IPS-20b (cell line): ENCODE results near the gene CD70.
"Not testable (repeated sequence)": the region's sequence is repeated elsewhere in the genome, so short reads cannot be mapped to it uniquely, and the experiment has no call there.

ENCODE experiments used
- H3K27ac ChIP-seq: one replicate; pipeline ENCODE4 v1.5.1; 2013; ENCODE audit warnings: low read length
- H3K27me3 ChIP-seq: 2 replicates; pipeline ENCODE4 v1.6.1; 2013; ENCODE audit warnings: mild to moderate bottlenecking, low read length, inconsistent platforms; ENCODE audit not compliant: insufficient read depth
- H3K36me3 ChIP-seq: 2 replicates; pipeline ENCODE4 v1.6.1; 2013; ENCODE audit warnings: low read depth, mild to moderate bottlenecking, inconsistent platforms, low read length, moderate library complexity; ENCODE audit not compliant: insufficient read depth
- H3K4me1 ChIP-seq: 2 replicates; pipeline ENCODE4 v1.6.1; 2013; ENCODE audit warnings: mild to moderate bottlenecking, control low read depth, inconsistent platforms, low read length, moderate library complexity; ENCODE audit not compliant: insufficient read depth
- H3K4me3 ChIP-seq: 2 replicates; pipeline ENCODE4 v1.5.1; 2013; ENCODE audit warnings: mild to moderate bottlenecking, low read length, inconsistent platforms
- H3K9ac ChIP-seq: 2 replicates; pipeline ENCODE4 v1.6.1; 2013; ENCODE audit warnings: low read depth, mild to moderate bottlenecking, inconsistent platforms, low read length, moderate library complexity
- H3K9me3 ChIP-seq: 2 replicates; pipeline ENCODE4 v1.6.1; 2013; ENCODE audit warnings: mild to moderate bottlenecking, low read depth, low read length, inconsistent platforms; ENCODE audit not compliant: insufficient read depth

The CD70 gene

GRCh38 chr19:6608940-6609339 lies 18.0 kb upstream of the CD70 start:
- no peaks in the 10 kb centered on the region for H3K9me3 ChIP-seq
- H3K27ac ChIP-seq = no peak overlapping the region
- H3K9ac ChIP-seq = no peak overlapping the region
- no peak overlapping the region for H3K4me3 ChIP-seq
- no peaks in the 10 kb centered on the region for H3K4me1 ChIP-seq
- H3K36me3 ChIP-seq = no peaks in the 10 kb centered on the region
- no peaks in the 10 kb centered on the region for H3K27me3 ChIP-seq

DNA sequence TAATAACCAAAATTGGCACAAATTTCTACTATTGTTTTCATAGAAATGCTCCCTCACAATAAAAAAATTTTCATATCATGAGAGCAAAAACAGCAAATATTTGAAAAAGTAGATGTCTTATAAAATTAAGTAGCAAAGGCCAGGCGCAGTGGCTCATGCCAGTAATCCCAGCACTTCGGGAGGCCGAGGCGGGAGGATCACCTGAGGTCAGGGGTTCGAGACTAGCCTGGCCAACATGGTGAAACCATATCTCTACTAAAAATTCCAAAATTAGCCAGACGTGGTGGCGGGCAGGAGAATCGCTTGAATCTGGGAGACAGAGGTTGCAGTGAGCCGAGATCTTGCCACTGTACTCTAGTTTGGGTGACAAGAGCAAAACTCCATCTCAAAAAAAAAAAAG lies 17.2 kb upstream of the CD70 start:
- H3K9ac ChIP-seq, H3K27ac ChIP-seq, H3K4me1 ChIP-seq, H3K27me3 ChIP-seq, H3K9me3 ChIP-seq, H3K36me3 ChIP-seq, H3K4me3 ChIP-seq: not testable (repeated sequence)

- not testable (repeated sequence) for H3K36me3 ChIP-seq, H3K4me3 ChIP-seq, H3K27me3 ChIP-seq, H3K9me3 ChIP-seq, H3K27ac ChIP-seq, H3K4me1 ChIP-seq, H3K9ac ChIP-seq
Observed at GRCh38 chr19:6606276-6607070, 15.5 kb upstream of the CD70 start.

- Histone ChIP-seq H3K9me3 (no peaks in the 10 kb centered on the region), H3K4me3 (no peak overlapping the region), H3K27me3 (no peaks in the 10 kb centered on the region), H3K4me1 (no peaks in the 10 kb centered on the region), H3K27ac (no peak overlapping the region), H3K9ac (no peak overlapping the region), H3K36me3 (no peaks in the 10 kb centered on the region)
Observed at GRCh38 chr19:6604906-6605305, 14.0 kb upstream of the CD70 start.

- no peaks in the 10 kb centered on the region for H3K9me3 ChIP-seq
- no peaks in the 10 kb centered on the region; the same call in 1 of the 2 replicates for H3K27me3 ChIP-seq
- no peak overlapping the region for H3K9ac ChIP-seq
- H3K4me1 ChIP-seq = no peaks in the 10 kb centered on the region
- H3K4me3 ChIP-seq = no peak overlapping the region
- H3K27ac ChIP-seq = no peak overlapping the region
- H3K36me3 ChIP-seq = no peaks in the 10 kb centered on the region
Observed at GRCh38 chr19:6602729-6603114, 11.8 kb upstream of the CD70 start.

- H3K4me3 ChIP-seq, H3K4me1 ChIP-seq, H3K27ac ChIP-seq, H3K9ac ChIP-seq, H3K36me3 ChIP-seq, H3K9me3 ChIP-seq, H3K27me3 ChIP-seq: not testable (repeated sequence)
Observed at GRCh38 chr19:6601537-6602052, 10.6 kb upstream of the CD70 start.

GRCh38 chr19:6600951-6601536 lies 10.1 kb upstream of the CD70 start:
- H3K4me1 ChIP-seq, H3K27me3 ChIP-seq, H3K27ac ChIP-seq, H3K9ac ChIP-seq, H3K4me3 ChIP-seq, H3K9me3 ChIP-seq, H3K36me3 ChIP-seq: not testable (repeated sequence)

DNA sequence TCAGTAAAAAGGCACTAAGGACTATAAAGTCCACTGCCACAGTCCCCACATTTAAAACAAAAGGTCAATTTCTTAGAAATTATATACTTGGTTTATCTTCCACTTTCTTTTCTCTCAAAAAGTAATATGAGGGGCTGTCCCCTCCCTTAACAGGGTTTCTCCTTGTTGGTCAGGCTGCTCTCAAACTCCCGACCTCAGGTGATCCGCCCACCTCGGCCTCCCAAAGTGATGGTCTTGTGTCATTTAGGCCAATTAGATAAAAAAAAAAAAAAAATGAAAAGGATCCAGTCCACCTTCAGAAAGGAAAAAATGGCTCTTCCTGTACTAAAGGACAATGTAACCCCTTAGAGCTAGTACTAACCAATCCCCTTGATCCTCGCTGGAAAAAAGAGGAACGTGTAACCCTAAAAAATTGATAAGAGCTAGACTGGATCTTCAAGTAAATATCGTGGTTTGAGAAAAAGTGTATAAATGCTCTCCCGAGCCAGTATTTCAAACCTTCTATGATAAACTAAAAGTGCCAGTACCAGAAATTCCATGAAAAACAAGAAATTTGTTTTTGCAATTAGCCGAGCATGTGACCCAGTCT lies 9.0 kb upstream of the CD70 start:
- Histone ChIP-seq H3K4me1 (no peaks in the 10 kb centered on the region), H3K36me3 (no peaks in the 10 kb centered on the region), H3K9me3 (no peaks in the 10 kb centered on the region), H3K27ac (no peak overlapping the region), H3K27me3 (no peaks in the 10 kb centered on the region; the same call in 1 of the 2 replicates), H3K9ac (no peak overlapping the region), H3K4me3 (no peak overlapping the region)

DNA sequence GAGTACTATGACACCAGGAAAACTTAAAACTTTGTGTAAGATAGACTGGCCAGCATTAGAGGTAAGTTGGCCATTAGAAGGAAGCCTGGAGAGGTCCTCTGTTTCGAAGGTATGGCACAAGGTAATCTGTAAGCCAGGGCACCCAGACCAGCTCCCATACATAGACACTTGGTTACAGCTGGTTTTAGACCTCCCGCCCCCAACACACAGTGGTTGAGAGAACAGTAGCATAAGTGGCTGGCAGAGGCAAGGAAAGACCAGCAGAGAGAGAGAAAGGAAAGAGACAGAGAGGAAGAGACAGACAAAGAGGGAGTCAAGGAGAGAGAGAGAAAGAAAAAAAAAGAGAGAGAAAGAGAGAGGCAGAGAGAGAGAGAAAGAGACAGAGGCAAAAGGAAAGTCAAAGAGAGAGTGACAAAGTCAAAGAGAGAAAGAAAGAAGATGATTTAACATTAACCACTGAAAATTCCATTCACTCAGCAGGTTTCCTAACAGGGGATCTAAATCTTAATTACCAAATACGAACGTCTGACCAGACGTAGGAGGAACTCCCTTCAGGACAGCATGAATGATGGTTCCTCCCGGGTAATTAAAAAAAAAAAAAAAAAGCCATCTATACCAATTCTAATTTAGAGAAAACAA lies 7.4 kb upstream of the CD70 start:
- H3K9ac ChIP-seq, H3K9me3 ChIP-seq, H3K4me3 ChIP-seq, H3K27me3 ChIP-seq, H3K27ac ChIP-seq, H3K36me3 ChIP-seq, H3K4me1 ChIP-seq: not testable (repeated sequence)

- H3K27ac ChIP-seq, H3K9ac ChIP-seq, H3K36me3 ChIP-seq, H3K9me3 ChIP-seq, H3K4me1 ChIP-seq, H3K4me3 ChIP-seq: not testable (repeated sequence)
- peaks cover 12% of the 10 kb centered on the region for H3K27me3 ChIP-seq
Observed at GRCh38 chr19:6597471-6598253, 6.7 kb upstream of the CD70 start.

- Histone ChIP-seq H3K9me3 (no peaks in the 10 kb centered on the region), H3K9ac (no peak overlapping the region), H3K27ac (no peak overlapping the region)
Observed at GRCh38 chr19:6596621-6597020, 5.7 kb upstream of the CD70 start.

More at GRCh38 chr19:6596621-6597020, 5.7 kb upstream of the CD70 start:
- no peaks in the 10 kb centered on the region for H3K36me3 ChIP-seq
- no peaks in the 10 kb centered on the region for H3K4me1 ChIP-seq
- H3K27me3 ChIP-seq = peaks cover 20% of the 10 kb centered on the region
- no peak overlapping the region for H3K4me3 ChIP-seq
